MM.1S (cell line): ENCODE results near the gene ACTR3C.
"Not testable (repeated sequence)": the region's sequence is repeated elsewhere in the genome, so short reads cannot be mapped to it uniquely, and the experiment has no call there.

ENCODE experiments used
- EZH2 ChIP-seq: fragments of 300-600 bp; sonication (generic); optimal IDR thresholded peaks from 2 replicates; pipeline ENCODE3; 2017; ENCODE audit warnings: low read depth, mild to moderate bottlenecking, antibody characterized with exemption, low read length, mixed read lengths
- EZH2phosphoT487 ChIP-seq: fragments of 300-600 bp; sonication (generic); IDR thresholded peaks from 2 replicates; pipeline ENCODE4 v1.6.1; 2018; ENCODE audit warnings: antibody characterized with exemption, low read length
- TF ChIP-seq, protein P1 (sequence below): fragments of 300-600 bp; sonication (generic); IDR thresholded peaks from 2 replicates; pipeline ENCODE4 v1.5.1; 2016; ENCODE audit warnings: antibody characterized with exemption, low read length, mixed read lengths

DNA sequence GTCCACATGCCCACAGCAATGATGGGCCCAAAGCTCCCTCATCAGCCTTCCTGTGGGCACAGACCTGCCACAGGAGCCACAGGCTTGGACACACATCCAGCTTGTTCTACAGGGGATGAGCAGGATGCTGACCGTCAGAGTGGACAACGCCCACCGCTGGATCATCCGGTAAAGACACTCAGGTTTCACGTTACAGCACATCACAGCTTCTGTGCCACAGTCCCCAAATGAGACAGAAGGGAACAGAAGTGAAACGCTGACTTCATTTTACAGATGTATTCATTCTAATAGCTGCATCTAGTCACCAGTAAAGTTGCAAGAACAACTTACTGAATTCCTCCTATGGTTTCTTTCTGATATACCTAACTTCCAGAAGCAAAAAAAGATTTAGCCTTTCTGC is 33.0 kb downstream of the ACTR3C start:
- TF ChIP-seq, protein P1, sequence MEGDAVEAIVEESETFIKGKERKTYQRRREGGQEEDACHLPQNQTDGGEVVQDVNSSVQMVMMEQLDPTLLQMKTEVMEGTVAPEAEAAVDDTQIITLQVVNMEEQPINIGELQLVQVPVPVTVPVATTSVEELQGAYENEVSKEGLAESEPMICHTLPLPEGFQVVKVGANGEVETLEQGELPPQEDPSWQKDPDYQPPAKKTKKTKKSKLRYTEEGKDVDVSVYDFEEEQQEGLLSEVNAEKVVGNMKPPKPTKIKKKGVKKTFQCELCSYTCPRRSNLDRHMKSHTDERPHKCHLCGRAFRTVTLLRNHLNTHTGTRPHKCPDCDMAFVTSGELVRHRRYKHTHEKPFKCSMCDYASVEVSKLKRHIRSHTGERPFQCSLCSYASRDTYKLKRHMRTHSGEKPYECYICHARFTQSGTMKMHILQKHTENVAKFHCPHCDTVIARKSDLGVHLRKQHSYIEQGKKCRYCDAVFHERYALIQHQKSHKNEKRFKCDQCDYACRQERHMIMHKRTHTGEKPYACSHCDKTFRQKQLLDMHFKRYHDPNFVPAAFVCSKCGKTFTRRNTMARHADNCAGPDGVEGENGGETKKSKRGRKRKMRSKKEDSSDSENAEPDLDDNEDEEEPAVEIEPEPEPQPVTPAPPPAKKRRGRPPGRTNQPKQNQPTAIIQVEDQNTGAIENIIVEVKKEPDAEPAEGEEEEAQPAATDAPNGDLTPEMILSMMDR = not testable (repeated sequence)
- not testable (repeated sequence) for TF ChIP-seq EZH2, EZH2phosphoT487
